Stimulated activated CD4-positive, alpha-beta T cell treated with anti-CD3 and anti-CD28 coated beads, Interleukin-12 subunit alpha, Interleukin-12 subunit beta, amount 100 ng/mL, for 48 hours (primary cell): ENCODE data around the gene PHF14.

Source experiments
- DNase-seq, 3 donors: peaks; one replicate each; pipeline ENCODE4 v3.0.0-alpha.2; 2020; ENCODE audit warnings: low read depth in 2 of 3, low spot score in 1 of 3

Gene PHF14

GRCh38 chr7:11168650-11169170 lies 195.0 kb downstream of the PHF14 start:
- DNase-seq: no peak

GRCh38 chr7:11170175-11170574 lies 196.5 kb downstream of the PHF14 start:
- no peak for DNase-seq

GRCh38 chr7:11170863-11171568 lies 197.3 kb downstream of the PHF14 start:
- DNase-seq: no peak

- DNase-seq: no peak
Measured at GRCh38 chr7:11171569-11172192, 198.0 kb downstream of the PHF14 start.

GRCh38 chr7:11172835-11173234 lies 199.2 kb downstream of the PHF14 start:
- no peak for DNase-seq

- DNase-seq: no peak
Measured at GRCh38 chr7:11175371-11175770, 201.7 kb downstream of the PHF14 start.

GRCh38 chr7:11175887-11176286 lies 202.2 kb downstream of the PHF14 start:
- no peak for DNase-seq

GRCh38 chr7:11176985-11177555 lies 203.4 kb downstream of the PHF14 start:
- no peak for DNase-seq

GRCh38 chr7:11177793-11178192 lies 204.1 kb downstream of the PHF14 start:
- no peak for DNase-seq

GRCh38 chr7:11181590-11181989 lies 207.9 kb downstream of the PHF14 start:
- no peak for DNase-seq

GRCh38 chr7:11182736-11183135 lies 209.1 kb downstream of the PHF14 start:
- no peak for DNase-seq

GRCh38 chr7:11185179-11185815 lies 211.6 kb downstream of the PHF14 start:
- DNase-seq: no peak

- no peak for DNase-seq
Measured at GRCh38 chr7:11188529-11189310, 215.0 kb downstream of the PHF14 start.

GRCh38 chr7:11191081-11191480 lies 217.4 kb downstream of the PHF14 start:
- DNase-seq: no peak

- no peak for DNase-seq
Measured at GRCh38 chr7:11191574-11192220, 218.0 kb downstream of the PHF14 start.

- DNase-seq: no peak
Measured at GRCh38 chr7:11192506-11192905, 218.8 kb downstream of the PHF14 start.

- DNase-seq: no peak
Measured at GRCh38 chr7:11193131-11193867, 219.6 kb downstream of the PHF14 start.

- DNase-seq: no peak
Measured at GRCh38 chr7:11193888-11194287, 220.2 kb downstream of the PHF14 start.

- DNase-seq: no peak
Measured at GRCh38 chr7:11194492-11194891, 220.8 kb downstream of the PHF14 start.

GRCh38 chr7:11195502-11195901 lies 221.8 kb downstream of the PHF14 start:
- DNase-seq: no peak
